PC-3 (cell line): ENCODE measurements around the gene RRH. TPM values are rescaled to one million over a fixed set of nuclear protein-coding genes. Genes with fewer than 3 reads are reported as not detected.

Source experiments
- ATAC-seq: fragments of 200-7000 bp; cut with Tn5 transposase; 2 replicates; pipeline ENCODE4 v1.9.1; 2020; ENCODE audit warnings: mild to moderate bottlenecking, moderate library complexity
- BruUV-seq: library from RNA; stranded (reverse); fragments of 400-500 nt; replicated peaks from 2 replicates; lab custom pipeline; 2021; lab: Mats Ljungman, UMichigan
- CTCF ChIA-PET: fragments of 300-600 bp; sonication (Branson Sonifier 250); formaldehyde crosslinking; loops from one replicate; lab custom pipeline; 2022; ENCODE audit warnings: antibody characterized with exemption; lab: Charles Lee
- POLR2A ChIA-PET: fragments of 300-600 bp; sonication (Branson Sonifier 250); formaldehyde crosslinking; loops from one replicate; lab custom pipeline; 2022; ENCODE audit warnings: antibody characterized with exemption; ENCODE audit not compliant: unreplicated experiment; lab: Charles Lee
- DNase-seq: peaks from one replicate; pipeline ENCODE4 v3.0.0-alpha.2; 2015
- H2AFZ ChIP-seq: fragments of 300-600 bp; sonication (generic); 2 replicates; pipeline ENCODE4 v1.6.0; 2016; ENCODE audit warnings: antibody characterized with exemption, low read length
- H3F3A ChIP-seq: fragments of 300-600 bp; sonication (generic); one replicate; pipeline ENCODE4 v1.6.0; 2017; ENCODE audit warnings: antibody characterized with exemption, low read length, control low read depth, mild to moderate bottlenecking; ENCODE audit not compliant: unreplicated experiment
- H3K27ac ChIP-seq: fragments of 300-600 bp; sonication (generic); 2 replicates; pipeline ENCODE4 v1.5.1; 2016; ENCODE audit warnings: mild to moderate bottlenecking, low read length
- H3K27me3 ChIP-seq: fragments of 300-600 bp; sonication (generic); 2 replicates; pipeline ENCODE4 v1.6.1; 2016; ENCODE audit warnings: low read length, mixed read lengths
- H3K36me3 ChIP-seq: fragments of 300-600 bp; sonication (generic); 2 replicates; pipeline ENCODE4 v1.6.1; 2016; ENCODE audit warnings: low read depth, mixed run types, low read length, mixed read lengths
- H3K4me1 ChIP-seq: fragments of 300-600 bp; sonication (generic); 2 replicates; pipeline ENCODE4 v1.5.1; 2016; ENCODE audit warnings: low read length; ENCODE audit not compliant: insufficient read depth
- H3K4me2 ChIP-seq: fragments of 300-600 bp; sonication (generic); 2 replicates; pipeline ENCODE4 v1.6.0; 2016; ENCODE audit warnings: low read length
- H3K4me3 ChIP-seq: fragments of 300-600 bp; sonication (generic); 2 replicates; pipeline ENCODE4 v1.5.1; 2016; ENCODE audit warnings: mild to moderate bottlenecking, low read length, mixed read lengths
- H3K79me2 ChIP-seq: fragments of 300-600 bp; sonication (generic); 2 replicates; pipeline ENCODE4 v1.6.1; 2017; ENCODE audit warnings: low read length, mixed read lengths
- H3K9ac ChIP-seq: fragments of 300-600 bp; sonication (generic); 2 replicates; pipeline ENCODE4 v1.6.0; 2016; ENCODE audit warnings: mild to moderate bottlenecking, low read length
- H3K9me2 ChIP-seq: fragments of 300-600 bp; sonication (generic); replicated peaks from 2 replicates; pipeline ENCODE4 v1.6.1; 2016; ENCODE audit warnings: mixed run types, low read length, mixed read lengths
- H3K9me3 ChIP-seq: fragments of 300-600 bp; sonication (generic); 2 replicates; pipeline ENCODE4 v1.6.1; 2016; ENCODE audit warnings: low read length, mixed read lengths
- H4K20me1 ChIP-seq: fragments of 300-600 bp; sonication (generic); 2 replicates; pipeline ENCODE4 v1.6.1; 2016; ENCODE audit warnings: low read length, mixed read lengths
- EZH2 ChIP-seq: fragments of 300-600 bp; sonication (generic); IDR thresholded peaks from one replicate; pipeline ENCODE4 v1.6.1; 2017; ENCODE audit warnings: antibody characterized with exemption, mild to moderate bottlenecking, low read length; ENCODE audit not compliant: unreplicated experiment
- EZH2phosphoT487 ChIP-seq: fragments of 300-600 bp; sonication (generic); IDR thresholded peaks from 2 replicates; pipeline ENCODE4 v1.6.1; 2018; ENCODE audit warnings: mild to moderate bottlenecking, antibody characterized with exemption, low read length, borderline replicate concordance
- intact Hi-C: fragments of 100-400 bp; cut with micrococcal nuclease; formaldehyde crosslinking; loops from 2 replicates; pipeline ENCODE4 v1.9.0; 2023
- total RNA-seq: library from RNA; depleted of rRNA; stranded (reverse); fragments of >200 nt; gene quantifications from 2 replicates; pipeline ENCODE4 v1.2.3, GENCODE V29; 2014
- TF ChIP-seq, protein P1 (sequence below): fragments of 300-600 bp; sonication (generic); conservative IDR thresholded peaks from 2 replicates; pipeline ENCODE4 v1.5.1; 2017; ENCODE audit warnings: antibody characterized with exemption, low read depth, mild to moderate bottlenecking, low read length

RRH gene
- total RNA-seq, 1 experiment from 2014 or later: 0.18 TPM

DNA sequence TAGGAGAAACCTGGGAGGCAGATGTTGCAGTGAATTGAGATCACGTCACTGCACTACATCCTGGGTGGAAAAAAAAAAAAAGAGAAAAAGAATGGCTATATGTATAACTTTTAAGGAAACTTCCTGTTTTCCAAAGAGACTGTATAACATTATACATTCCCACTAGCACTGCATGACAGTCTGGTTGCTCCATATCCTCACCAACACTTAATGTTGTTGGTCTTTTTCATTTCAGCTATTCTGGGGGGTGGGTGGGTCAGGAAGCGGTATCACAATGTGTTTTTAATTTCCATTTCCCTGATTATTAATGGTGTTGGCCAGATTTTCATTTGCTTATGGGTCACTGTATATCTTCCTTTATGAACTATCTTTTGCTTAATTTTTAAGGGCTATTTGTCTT, 33.5 kb downstream of the RRH start:
- Histone ChIP-seq H4K20me1 (no peaks in the 10 kb centered on the region), H3K27me3 (no peaks in the 10 kb centered on the region), H3K9me2 (no peaks in the 10 kb centered on the region), H3F3A (no peaks in the 10 kb centered on the region), H3K9ac (no peak overlapping the region), H2AFZ (no peak overlapping the region), H3K9me3 (0 out of 2 replicates have a peak, but pooled peaks cover 2% of the 10 kb centered on the region), H3K4me2 (no peak overlapping the region), H3K79me2 (no peaks in the 10 kb centered on the region), H3K4me1 (no peaks in the 10 kb centered on the region), H3K36me3 (no peaks in the 10 kb centered on the region), H3K4me3 (no peak overlapping the region), H3K27ac (no peak overlapping the region)
- no TSS peak for BruUV-seq
- ChIA-PET POLR2A (no interaction called here), CTCF (no interaction called here)
- intact Hi-C loops: no loop called here
- TF ChIP-seq EZH2: no peak
- TF ChIP-seq, protein P1, sequence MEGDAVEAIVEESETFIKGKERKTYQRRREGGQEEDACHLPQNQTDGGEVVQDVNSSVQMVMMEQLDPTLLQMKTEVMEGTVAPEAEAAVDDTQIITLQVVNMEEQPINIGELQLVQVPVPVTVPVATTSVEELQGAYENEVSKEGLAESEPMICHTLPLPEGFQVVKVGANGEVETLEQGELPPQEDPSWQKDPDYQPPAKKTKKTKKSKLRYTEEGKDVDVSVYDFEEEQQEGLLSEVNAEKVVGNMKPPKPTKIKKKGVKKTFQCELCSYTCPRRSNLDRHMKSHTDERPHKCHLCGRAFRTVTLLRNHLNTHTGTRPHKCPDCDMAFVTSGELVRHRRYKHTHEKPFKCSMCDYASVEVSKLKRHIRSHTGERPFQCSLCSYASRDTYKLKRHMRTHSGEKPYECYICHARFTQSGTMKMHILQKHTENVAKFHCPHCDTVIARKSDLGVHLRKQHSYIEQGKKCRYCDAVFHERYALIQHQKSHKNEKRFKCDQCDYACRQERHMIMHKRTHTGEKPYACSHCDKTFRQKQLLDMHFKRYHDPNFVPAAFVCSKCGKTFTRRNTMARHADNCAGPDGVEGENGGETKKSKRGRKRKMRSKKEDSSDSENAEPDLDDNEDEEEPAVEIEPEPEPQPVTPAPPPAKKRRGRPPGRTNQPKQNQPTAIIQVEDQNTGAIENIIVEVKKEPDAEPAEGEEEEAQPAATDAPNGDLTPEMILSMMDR: no peak
- no peak for TF ChIP-seq EZH2phosphoT487
- ATAC-seq: no peak
- DNase-seq: no peak

DNA sequence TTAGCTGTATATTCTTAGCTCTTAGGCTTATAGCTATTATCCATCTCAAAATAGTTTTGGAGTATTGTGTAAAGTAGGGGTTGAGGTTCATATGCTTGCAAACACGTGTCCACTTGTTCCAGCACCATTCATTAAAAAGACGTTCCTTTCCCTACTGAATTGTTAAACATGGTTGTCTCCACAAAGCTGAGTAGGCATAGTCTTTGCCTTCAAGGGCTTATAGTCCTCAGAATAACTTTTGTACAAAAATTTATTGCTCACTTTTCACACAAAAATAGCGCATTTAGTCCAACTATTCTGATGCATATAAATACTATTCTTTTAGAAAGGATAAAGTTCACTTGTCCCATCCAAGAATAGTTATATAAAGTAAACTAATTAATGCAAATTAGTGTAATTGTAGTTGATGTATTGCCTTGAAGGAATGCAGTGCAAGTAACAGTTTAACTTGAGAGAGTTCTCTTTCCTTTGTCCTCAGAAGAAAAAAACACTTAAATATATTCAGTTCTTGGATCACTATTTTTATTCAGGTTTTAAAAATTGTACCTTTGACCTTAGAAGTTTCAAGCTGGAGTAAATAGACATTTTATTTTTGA, 34.2 kb downstream of the RRH start:
- H3K27me3 ChIP-seq: no peaks in the 10 kb centered on the region
- POLR2A ChIA-PET: interaction anchor here (0.7 kb wide), 1 partner anchor 229 kb away, joined by 3 read pairs; no protein-coding TSS in a partner anchor
- no TSS peak for BruUV-seq

DNA sequence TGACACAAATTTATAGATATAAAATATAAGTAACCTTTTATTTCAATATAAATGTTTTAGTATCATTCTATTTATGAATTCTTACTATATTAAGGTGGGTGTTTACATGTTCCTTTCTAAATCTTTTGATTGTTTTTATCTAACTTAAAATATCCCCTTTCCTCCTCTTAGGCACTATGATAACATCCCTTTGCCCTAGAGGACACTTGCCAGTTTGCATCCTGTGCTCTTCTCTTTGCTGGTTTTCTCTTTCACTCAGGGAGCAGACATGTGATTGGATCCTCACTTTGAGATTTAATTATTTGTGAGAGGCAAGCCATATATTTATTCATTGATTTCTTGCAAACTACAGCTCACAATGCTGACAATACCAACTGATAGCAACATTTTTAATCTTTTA, 36.4 kb downstream of the RRH start:
- CTCF ChIA-PET: no interaction called here
- H3K79me2 ChIP-seq: no peaks in the 10 kb centered on the region
- ATAC-seq (no peak), DNase-seq (no peak)
- H3K27me3 ChIP-seq: no peaks in the 10 kb centered on the region
- H3F3A ChIP-seq: no peaks in the 10 kb centered on the region
- intact Hi-C loops: no loop called here
- no peak overlapping the region for H3K4me3 ChIP-seq
- no peak for TF ChIP-seq EZH2
- no peak for TF ChIP-seq EZH2phosphoT487
- TF ChIP-seq, protein P1: no peak
- no peak overlapping the region for H3K9ac ChIP-seq
- H3K36me3 ChIP-seq: no peaks in the 10 kb centered on the region
- no peak overlapping the region for H2AFZ ChIP-seq
- H3K4me2 ChIP-seq: no peak overlapping the region
- 0 out of 2 replicates have a peak, but pooled peaks cover 2% of the 10 kb centered on the region for H3K9me3 ChIP-seq
- no peak overlapping the region for H3K27ac ChIP-seq
- POLR2A ChIA-PET: no interaction called here
- H3K4me1 ChIP-seq: no peaks in the 10 kb centered on the region
- H3K9me2 ChIP-seq: no peaks in the 10 kb centered on the region
- no TSS peak for BruUV-seq
- no peaks in the 10 kb centered on the region for H4K20me1 ChIP-seq

More for the DNA sequence above, 34.2 kb downstream of the RRH start:
- no peak for TF ChIP-seq EZH2
- TF ChIP-seq, protein P1: no peak
- no peak for TF ChIP-seq EZH2phosphoT487
- Histone ChIP-seq H3K4me1 (no peaks in the 10 kb centered on the region), H3K36me3 (no peaks in the 10 kb centered on the region), H3K27ac (no peak overlapping the region), H3K79me2 (no peaks in the 10 kb centered on the region), H3K4me3 (no peak overlapping the region), H3K9me3 (0 out of 2 replicates have a peak, but pooled peaks cover 2% of the 10 kb centered on the region), H2AFZ (no peak overlapping the region), H3K9me2 (no peaks in the 10 kb centered on the region), H3F3A (no peaks in the 10 kb centered on the region), H3K9ac (no peak overlapping the region), H4K20me1 (no peaks in the 10 kb centered on the region), H3K4me2 (no peak overlapping the region)
- intact Hi-C loops: no loop called here
- CTCF ChIA-PET: no interaction called here
- no peak for ATAC-seq
- no peak for DNase-seq
